GM19468 (cell line): ENCODE results near the gene KCNAB1.
"Not testable (repeated sequence)": the region's sequence is repeated elsewhere in the genome, so short reads cannot be mapped to it uniquely, and the experiment has no call there.

Experiments used
- ATAC-seq: cut with Tn5 transposase; IDR thresholded peaks from one replicate; pipeline ENCODE4 v1.9.1; 2021; ENCODE audit warnings: mild to moderate bottlenecking, moderate library complexity, moderate number of reproducible peaks; ENCODE audit not compliant: unreplicated experiment; ENCODE audit errors: extremely low read depth

The KCNAB1 gene

DNA sequence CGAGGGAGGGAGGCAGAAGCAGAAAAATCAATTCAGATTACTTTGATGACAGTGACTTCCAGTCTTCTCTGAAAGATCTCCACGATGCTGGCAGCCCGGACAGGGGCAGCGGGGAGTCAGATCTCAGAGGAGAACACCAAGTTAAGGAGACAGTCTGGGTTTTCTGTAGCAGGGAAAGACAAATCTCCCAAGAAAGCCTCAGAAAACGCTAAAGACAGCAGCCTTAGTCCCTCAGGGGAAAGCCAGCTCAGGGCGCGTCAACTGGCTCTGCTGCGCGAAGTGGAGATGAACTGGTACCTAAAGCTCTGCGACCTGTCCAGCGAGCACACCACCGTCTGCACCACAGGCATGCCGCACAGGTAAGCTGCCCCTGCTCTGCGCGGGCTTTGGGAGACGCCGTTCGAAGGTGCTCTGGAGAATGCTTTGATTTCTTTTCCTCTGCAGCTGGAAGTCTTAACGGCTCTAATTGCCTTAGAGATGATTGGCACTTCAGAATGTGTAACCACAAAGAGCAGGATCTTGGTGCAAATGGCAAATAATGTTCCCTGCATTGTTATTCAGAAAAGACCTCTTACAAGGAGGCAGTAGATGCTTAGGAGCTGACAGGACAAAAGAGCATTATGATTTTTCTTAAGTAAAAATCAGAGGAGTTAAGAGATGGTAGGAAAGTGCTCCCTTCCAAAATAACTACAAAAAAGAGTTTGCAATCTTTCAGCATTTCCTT lies at the start of gene KCNAB1:
Gene KCNAB1, plus strand, starts transcription at position 51 of the 724 bp plus-strand sequence.
- ATAC-seq, result no peak

- no peak for ATAC-seq
Observed at GRCh38 chr3:156071031-156071430, 49.3 kb upstream of the KCNAB1 start.

- not testable (repeated sequence) for ATAC-seq
Observed at GRCh38 chr3:156072950-156073657, 47.3 kb upstream of the KCNAB1 start.

DNA sequence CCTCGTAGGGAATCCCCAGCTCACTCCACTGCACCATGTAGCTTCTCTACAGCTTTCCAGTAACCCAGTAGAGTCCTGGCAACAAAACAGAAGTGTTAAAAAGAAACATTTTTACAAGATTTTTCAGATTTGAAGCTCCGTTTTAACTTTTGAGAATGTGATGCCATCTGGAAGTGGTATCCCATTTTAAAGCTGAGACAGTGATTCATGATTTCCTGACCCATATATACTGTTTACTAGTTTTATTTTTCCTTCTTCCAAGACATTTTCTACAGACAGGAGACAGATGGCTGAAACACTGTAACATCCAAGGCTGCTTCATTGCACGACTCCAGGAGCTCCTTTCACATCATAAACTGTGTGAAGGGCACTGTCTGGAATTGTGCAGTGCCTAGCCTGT lies 30.3 kb upstream of the KCNAB1 start:
- no peak for ATAC-seq

DNA sequence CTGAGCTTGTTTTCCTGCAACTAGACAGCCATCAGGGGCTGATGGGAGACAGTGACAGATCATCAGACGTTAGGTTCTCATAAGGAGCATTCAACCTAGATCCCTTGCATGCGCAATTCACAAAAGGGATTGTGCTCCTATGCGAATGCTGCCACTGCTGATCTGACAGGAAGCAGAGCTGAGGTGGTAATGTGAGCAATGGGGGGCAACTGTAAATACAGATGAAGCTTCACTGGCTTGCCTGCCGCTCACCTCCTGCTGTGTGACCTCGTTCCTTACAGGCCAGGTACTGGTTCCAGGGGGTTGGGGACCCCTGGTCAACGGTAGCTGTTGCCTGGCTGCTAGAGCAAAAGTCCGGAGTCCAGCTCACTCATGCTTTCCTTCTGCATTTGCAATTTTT lies 26.4 kb upstream of the KCNAB1 start:
- ATAC-seq, result no peak

GRCh38 chr3:156094391-156094790 lies 26.0 kb upstream of the KCNAB1 start:
- ATAC-seq, result no peak

GRCh38 chr3:156095652-156096051 lies 24.7 kb upstream of the KCNAB1 start:
- not testable (repeated sequence) for ATAC-seq

DNA sequence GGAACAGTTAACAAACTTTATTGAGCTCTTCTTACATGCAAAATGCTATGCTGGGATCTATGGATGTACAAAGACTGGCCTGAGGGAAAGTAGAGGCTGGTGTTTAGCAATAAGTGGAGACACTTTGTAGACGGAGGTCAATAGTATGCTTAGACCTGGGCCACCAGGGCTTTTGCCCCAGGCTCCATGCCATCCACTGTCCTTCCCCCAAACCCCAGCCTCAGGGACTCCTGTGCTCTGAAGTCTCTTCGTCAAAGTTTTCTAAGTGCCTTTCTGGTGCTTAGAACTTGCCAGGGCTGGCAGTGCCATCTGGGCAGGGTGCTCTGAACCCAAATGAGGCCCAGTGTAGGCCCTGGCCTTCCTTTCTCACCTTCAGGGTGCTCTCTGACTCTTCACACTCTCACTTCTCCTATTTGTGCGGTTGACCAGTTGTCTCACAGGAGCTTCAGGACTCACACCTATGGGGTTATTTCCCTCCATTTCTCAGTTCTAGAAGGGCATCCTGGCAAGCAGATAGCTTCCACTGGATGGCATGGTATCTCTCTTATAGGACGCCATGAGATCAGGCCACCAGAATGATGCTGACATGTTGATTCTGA lies 21.8 kb upstream of the KCNAB1 start:
- ATAC-seq, result no peak

- not testable (repeated sequence) for ATAC-seq
Observed at GRCh38 chr3:156099348-156099747, 21.0 kb upstream of the KCNAB1 start.

- ATAC-seq, result not testable (repeated sequence)
Observed at GRCh38 chr3:156099984-156100383, 20.4 kb upstream of the KCNAB1 start.

- ATAC-seq, result no peak
Observed at GRCh38 chr3:156102267-156102931, 18.0 kb upstream of the KCNAB1 start.

- ATAC-seq, result no peak
Observed at GRCh38 chr3:156106721-156107373, 13.5 kb upstream of the KCNAB1 start.

DNA sequence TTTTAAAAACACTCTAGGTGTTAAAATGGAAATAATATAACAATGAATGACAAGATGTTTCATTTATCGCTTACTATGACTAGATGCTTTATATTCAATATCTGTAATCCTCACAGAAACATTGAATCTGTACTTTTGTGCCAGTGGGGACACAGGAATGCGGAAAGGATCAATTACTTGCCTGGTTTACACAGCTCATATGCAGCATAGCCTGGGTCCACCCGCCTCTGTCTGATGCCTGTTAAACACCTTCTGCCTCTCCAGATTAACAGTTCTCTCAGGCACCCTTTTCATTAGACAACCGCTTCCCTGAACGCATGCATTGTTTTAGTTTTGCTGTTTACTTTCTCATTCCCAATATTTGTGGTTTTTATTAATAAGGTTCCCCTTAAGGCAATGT lies 12.9 kb upstream of the KCNAB1 start:
- no peak for ATAC-seq

GRCh38 chr3:156108616-156109015 lies 11.8 kb upstream of the KCNAB1 start:
- ATAC-seq, result no peak

DNA sequence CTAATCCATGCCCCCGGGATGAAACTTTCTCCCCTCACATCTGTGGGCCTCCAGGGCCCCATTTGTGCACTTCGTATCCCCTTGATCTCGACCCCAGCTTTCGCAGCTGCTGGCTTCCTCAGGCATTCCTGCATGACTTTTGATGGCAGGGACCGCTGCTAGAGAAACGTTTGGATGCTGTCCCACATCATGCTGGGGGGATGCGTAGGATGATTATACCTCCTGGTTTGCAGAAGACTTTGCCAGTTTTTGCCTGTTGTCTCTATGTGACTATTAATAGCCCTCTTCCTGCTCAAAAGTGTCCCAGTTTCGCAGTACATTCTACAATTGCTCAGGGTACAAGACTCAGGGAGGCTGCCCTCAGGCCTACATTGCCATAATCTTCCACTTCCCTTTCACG lies 10.4 kb upstream of the KCNAB1 start:
- ATAC-seq, result no peak

DNA sequence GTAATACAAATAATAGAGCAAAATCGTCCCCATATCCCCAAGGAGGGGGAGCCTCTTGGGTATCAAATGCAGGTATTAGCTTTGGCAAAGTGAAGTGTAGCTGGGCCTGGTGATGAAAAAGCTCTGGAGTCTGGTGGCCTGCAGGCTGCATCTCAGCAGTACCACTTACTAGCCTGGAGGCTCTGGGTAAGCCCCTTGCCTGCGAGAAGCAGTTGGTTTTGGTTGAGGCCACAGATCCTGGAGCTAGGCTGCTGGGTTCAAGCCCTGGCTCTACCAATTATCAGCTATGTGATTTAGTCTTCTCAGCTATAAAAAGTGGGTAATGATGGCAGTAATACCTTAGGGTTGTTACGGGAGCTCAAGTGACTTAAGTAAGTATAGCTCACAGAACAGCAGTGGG lies 6.1 kb downstream of the KCNAB1 start:
- no peak for ATAC-seq

GRCh38 chr3:156131241-156131640 lies 10.9 kb downstream of the KCNAB1 start:
- no peak for ATAC-seq

DNA sequence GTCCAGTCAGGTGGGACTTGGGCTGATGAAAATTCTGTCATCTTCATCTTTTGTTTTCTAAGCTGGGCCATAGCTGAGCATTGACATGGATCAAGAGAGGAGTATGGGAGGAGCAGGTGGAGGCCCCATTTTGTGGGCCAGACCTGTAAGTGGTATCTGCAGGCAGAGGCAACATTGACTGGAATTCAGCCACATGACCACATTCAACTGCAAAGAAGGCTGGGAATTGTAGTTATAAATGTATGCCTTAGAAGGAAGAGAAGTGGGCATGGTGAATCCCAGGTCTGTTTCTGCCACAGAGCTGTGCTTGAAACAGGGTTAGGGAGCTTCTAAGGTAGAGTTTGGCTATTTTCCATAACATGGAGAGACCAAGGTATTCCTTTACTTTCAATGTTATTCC lies 11.4 kb downstream of the KCNAB1 start:
- no peak for ATAC-seq

DNA sequence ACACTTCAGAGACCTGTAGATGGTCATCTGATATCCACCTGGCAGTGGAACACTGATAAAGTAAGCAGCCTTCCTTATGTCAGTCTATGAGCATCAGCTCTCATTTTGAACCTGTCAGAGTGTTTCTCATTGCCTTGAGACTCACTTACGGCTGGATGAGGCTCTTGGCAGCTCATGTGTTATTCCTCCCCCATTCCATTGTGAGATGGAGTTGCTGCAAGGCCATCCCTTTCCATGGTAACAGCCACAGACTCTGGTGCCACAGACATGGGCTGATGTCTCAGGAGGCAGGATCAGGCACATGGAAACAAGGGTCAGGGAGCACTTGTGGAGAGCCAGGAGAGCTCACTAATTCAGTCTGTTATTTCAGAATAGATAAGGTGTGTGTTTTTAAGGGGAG lies 11.9 kb downstream of the KCNAB1 start:
- no peak for ATAC-seq

GRCh38 chr3:156133076-156133475 lies 12.7 kb downstream of the KCNAB1 start:
- no peak for ATAC-seq
